SK-N-SH (cell line): ENCODE results near the gene RAI14. TPM values are rescaled to one million over a fixed set of nuclear protein-coding genes. Genes with fewer than 3 reads are reported as not detected.

Experiments used
- CTCF ChIA-PET: fragments of 300-600, 350-600 bp; formaldehyde crosslinking; extraction: SDS; loops from one replicate; lab custom pipeline; 2021; lab: Yijun Ruan, JAX
- POLR2A ChIA-PET: fragments of 350-600 bp; sonication (Branson Sonifier 250); formaldehyde crosslinking; extraction: SDS; loops from one replicate; lab custom pipeline; 2020; ENCODE audit warnings: antibody characterized with exemption, inconsistent platforms; lab: Yijun Ruan, JAX
- DNase-seq: peaks from one replicate; pipeline ENCODE4 v3.0.0; 2012
- H2AFZ ChIP-seq: fragments of 200-600 bp; sonication (generic); 2 replicates; pipeline ENCODE4 v1.8.1; 2016; ENCODE audit warnings: antibody characterized with exemption, mild to moderate bottlenecking, low read depth
- H3F3A ChIP-seq: fragments of 200-600 bp; sonication (generic); replicated peaks from 2 replicates; pipeline ENCODE3; 2016; ENCODE audit warnings: antibody characterized with exemption, mild to moderate bottlenecking; ENCODE audit not compliant: insufficient read depth
- H3K27ac ChIP-seq, 2 experiments: fragments of 200-500 bp in 1 of 2; fragments of 200-600 bp in 1 of 2; sonication (Bioruptor generic) in 1 of 2; sonication (generic), shearing (Covaris generic) in 1 of 2; 2 replicates each; pipeline versions ENCODE4 v1.5.1 to v1.6.1; 2014 to 2016; ENCODE audit warnings: low read depth in 2 of 2, inconsistent platforms in 1 of 2, low read length in 1 of 2, mild to moderate bottlenecking in 1 of 2, mixed read lengths in 1 of 2
- H3K27me3 ChIP-seq: fragments of 200-600 bp; sonication (generic), shearing (Covaris generic); 2 replicates; pipeline ENCODE4 v1.6.1; 2016; ENCODE audit warnings: mixed run types; ENCODE audit not compliant: insufficient read depth
- H3K36me3 ChIP-seq, 2 experiments: fragments of 200-500 bp in 1 of 2; fragments of 200-600 bp in 1 of 2; sonication (Bioruptor generic) in 1 of 2; sonication (generic) in 1 of 2; replicated peaks in 1 of 2; 2 replicates each; pipeline versions ENCODE3 to v1.5.1; 2014 to 2016; ENCODE audit warnings: low read length in 1 of 2, mild to moderate bottlenecking in 1 of 2; ENCODE audit not compliant: insufficient read depth in 2 of 2, control insufficient read depth in 1 of 2
- H3K4me1 ChIP-seq, 2 experiments: fragments of 200-500 bp in 1 of 2; fragments of 200-600 bp in 1 of 2; sonication (Bioruptor generic) in 1 of 2; sonication (generic), shearing (Covaris generic) in 1 of 2; 2 replicates each; pipeline versions ENCODE4 v1.5.1 to v1.6.1; 2014 to 2016; ENCODE audit warnings: low read depth in 1 of 2, low read length in 1 of 2, mixed run types in 1 of 2; ENCODE audit not compliant: insufficient read depth in 2 of 2, control insufficient read depth in 1 of 2
- H3K4me2 ChIP-seq: fragments of 200-600 bp; sonication (generic), shearing (Covaris generic); 2 replicates; pipeline ENCODE4 v1.6.1; 2017; ENCODE audit warnings: mixed run types
- H3K4me3 ChIP-seq, 2 experiments: fragments of 200-500 bp in 1 of 2; fragments of 200-600 bp in 1 of 2; sonication (Bioruptor generic) in 1 of 2; sonication (generic), shearing (Covaris generic) in 1 of 2; 2 replicates each; pipeline versions ENCODE4 v1.5.1 to v1.8.1; 2014 to 2016; ENCODE audit warnings: low read depth in 2 of 2, inconsistent platforms in 1 of 2, low read length in 1 of 2, mild to moderate bottlenecking in 1 of 2, mixed read lengths in 1 of 2, moderate library complexity in 1 of 2
- H3K79me2 ChIP-seq: fragments of 200-600 bp; sonication (generic); 2 replicates; pipeline ENCODE4 v1.8.1; 2017; ENCODE audit warnings: mild to moderate bottlenecking; ENCODE audit not compliant: insufficient read depth
- H3K9ac ChIP-seq: fragments of 200-600 bp; sonication (generic); 2 replicates; pipeline ENCODE4 v1.6.1; 2017; ENCODE audit warnings: mixed run types
- H3K9me2 ChIP-seq: fragments of 200-600 bp; sonication (generic); 2 replicates; pipeline ENCODE4 v1.6.1; 2017; ENCODE audit warnings: mixed run types
- H3K9me3 ChIP-seq: fragments of 200-600 bp; sonication (generic); 2 replicates; pipeline ENCODE4 v1.6.1; 2017; ENCODE audit warnings: mixed run types, mild to moderate bottlenecking, moderate library complexity
- H4K20me1 ChIP-seq: fragments of 200-600 bp; sonication (generic); 2 replicates; pipeline ENCODE4 v1.6.1; 2017; ENCODE audit warnings: mild to moderate bottlenecking, mixed run types; ENCODE audit not compliant: insufficient read depth
- EZH2phosphoT487 ChIP-seq: fragments of 200-600 bp; sonication (generic); IDR thresholded peaks from 2 replicates; pipeline ENCODE4 v1.6.1; 2017; ENCODE audit warnings: low read depth, mixed run types, mild to moderate bottlenecking, antibody characterized with exemption, moderate library complexity, borderline replicate concordance
- GATA2 ChIP-seq: sonication (generic); formaldehyde crosslinking; IDR thresholded peaks from 2 replicates; pipeline ENCODE4 v1.5.0; 2020; ENCODE audit warnings: mild to moderate bottlenecking, missing genetic modification reagents
- IRF3 ChIP-seq: fragments of 150-350 bp; IDR thresholded peaks from 2 replicates; pipeline ENCODE4 v1.6.1; 2016; ENCODE audit warnings: mild to moderate bottlenecking, low read depth, low read length
- MAX ChIP-seq: IDR thresholded peaks from 2 replicates; pipeline ENCODE4 v1.4.0; 2012; ENCODE audit warnings: low read depth
- PBX3 ChIP-seq: IDR thresholded peaks from 2 replicates; pipeline ENCODE4; 2012
- WGBS: methylation state at CpG from one replicate; pipeline ENCODE4 v1.1.6; 2017; ENCODE audit warnings: low lambda C conversion rate; 5-methylcytosine and 5-hydroxymethylcytosine counted together
- polyA plus RNA-seq, 3 experiments: library from polyadenylated mRNA; depleted of rRNA; stranded (reverse); fragments of >200 nt; gene quantifications; 2 replicates each; pipeline ENCODE4 v1.2.3, GENCODE V29; 2012
- TF ChIP-seq, protein P1 (sequence below): IDR thresholded peaks from 2 replicates; pipeline ENCODE4 v1.6.1; 2012; ENCODE audit warnings: mild to moderate bottlenecking, low read depth, low read length, moderate library complexity

The RAI14 gene
- polyA plus RNA-seq, 1 of the 3 experiments (the other 2 are of a cell fraction): 53.2 TPM

DNA sequence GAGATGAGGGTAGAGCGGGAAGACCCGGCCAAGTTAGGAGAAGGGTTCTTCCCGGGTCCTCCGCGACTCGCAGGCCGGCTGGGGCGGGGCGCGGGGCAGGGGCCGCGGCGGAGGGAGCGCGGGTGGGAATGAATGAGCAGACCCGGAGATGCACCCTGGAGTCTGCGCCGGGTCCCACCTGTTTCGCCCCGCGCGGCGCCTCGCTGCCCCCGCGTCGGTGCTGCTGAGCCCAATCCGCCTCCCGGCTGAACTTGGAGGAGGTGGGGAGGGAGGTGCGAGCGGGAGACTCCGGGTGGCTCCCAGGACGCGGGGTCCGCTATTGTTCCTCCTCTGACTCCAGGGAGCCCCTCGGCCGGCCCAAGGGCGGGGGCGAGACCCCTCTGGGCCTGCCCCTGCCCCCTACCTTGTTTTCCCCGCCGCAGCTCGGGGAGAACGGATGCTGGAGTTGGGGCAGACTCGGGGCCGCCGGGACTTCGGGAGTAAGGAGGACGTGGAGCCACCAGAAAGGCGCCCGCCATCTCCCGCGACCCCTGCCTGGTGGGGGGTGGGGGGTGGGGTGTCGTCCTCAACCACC is 659 bp downstream of the RAI14 start (continued):
- TF ChIP-seq IRF3: no peak

- 1% methylated on average over 24 of the region's 28 CpGs for WGBS
- ChIA-PET POLR2A (no interaction called here), CTCF (interaction anchor here (0.8 kb wide), 1 partner anchor 1142 kb away, joined by 4 read pairs; no protein-coding TSS in a partner anchor)
- Histone ChIP-seq H3K9me3 (no peaks in the 10 kb centered on the region), H3F3A (peaks cover 42% of the 10 kb centered on the region), H3K9me2 (no peaks in the 10 kb centered on the region), H3K9ac (peak overlapping the region; percentile 86), H3K4me2 (peak overlapping the region; percentile 79), H3K79me2 (peaks cover 59% of the 10 kb centered on the region), H3K4me1 (peaks cover 3 to 9% of the 10 kb centered on the region in 2 experiments; a peak in 1 of 4 replicates), H3K4me3 (peak overlapping the region; percentile 80 to 81), H2AFZ (no peak overlapping the region), H3K27me3 (no peaks in the 10 kb centered on the region), H3K27ac (peak overlapping the region in 1 of 2 experiments; percentile 97; a peak in 3 of 4 replicates), H4K20me1 (peaks cover 35% of the 10 kb centered on the region), H3K36me3 (peaks cover 2 to 15% of the 10 kb centered on the region in 2 experiments)
- DNase-seq: peak; percentile 38
- no peak for TF ChIP-seq EZH2phosphoT487
- peak; percentile 40; the same call in 1 of the 2 replicates for TF ChIP-seq PBX3
- no peak for TF ChIP-seq GATA2 (CRISPR knock-in tag)
- peak; percentile 36; the same call in 1 of the 2 replicates for TF ChIP-seq MAX
- TF ChIP-seq, protein P1, sequence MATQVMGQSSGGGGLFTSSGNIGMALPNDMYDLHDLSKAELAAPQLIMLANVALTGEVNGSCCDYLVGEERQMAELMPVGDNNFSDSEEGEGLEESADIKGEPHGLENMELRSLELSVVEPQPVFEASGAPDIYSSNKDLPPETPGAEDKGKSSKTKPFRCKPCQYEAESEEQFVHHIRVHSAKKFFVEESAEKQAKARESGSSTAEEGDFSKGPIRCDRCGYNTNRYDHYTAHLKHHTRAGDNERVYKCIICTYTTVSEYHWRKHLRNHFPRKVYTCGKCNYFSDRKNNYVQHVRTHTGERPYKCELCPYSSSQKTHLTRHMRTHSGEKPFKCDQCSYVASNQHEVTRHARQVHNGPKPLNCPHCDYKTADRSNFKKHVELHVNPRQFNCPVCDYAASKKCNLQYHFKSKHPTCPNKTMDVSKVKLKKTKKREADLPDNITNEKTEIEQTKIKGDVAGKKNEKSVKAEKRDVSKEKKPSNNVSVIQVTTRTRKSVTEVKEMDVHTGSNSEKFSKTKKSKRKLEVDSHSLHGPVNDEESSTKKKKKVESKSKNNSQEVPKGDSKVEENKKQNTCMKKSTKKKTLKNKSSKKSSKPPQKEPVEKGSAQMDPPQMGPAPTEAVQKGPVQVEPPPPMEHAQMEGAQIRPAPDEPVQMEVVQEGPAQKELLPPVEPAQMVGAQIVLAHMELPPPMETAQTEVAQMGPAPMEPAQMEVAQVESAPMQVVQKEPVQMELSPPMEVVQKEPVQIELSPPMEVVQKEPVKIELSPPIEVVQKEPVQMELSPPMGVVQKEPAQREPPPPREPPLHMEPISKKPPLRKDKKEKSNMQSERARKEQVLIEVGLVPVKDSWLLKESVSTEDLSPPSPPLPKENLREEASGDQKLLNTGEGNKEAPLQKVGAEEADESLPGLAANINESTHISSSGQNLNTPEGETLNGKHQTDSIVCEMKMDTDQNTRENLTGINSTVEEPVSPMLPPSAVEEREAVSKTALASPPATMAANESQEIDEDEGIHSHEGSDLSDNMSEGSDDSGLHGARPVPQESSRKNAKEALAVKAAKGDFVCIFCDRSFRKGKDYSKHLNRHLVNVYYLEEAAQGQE: peak; percentile 78; the same call in 1 of the 2 replicates
Observed at GRCh38 chr5:34657274-34657921, 1.3 kb downstream of the RAI14 start.
